ENCODE data around the gene CATSPER1. TPM values are rescaled to one million over a fixed set of nuclear protein-coding genes. Genes with fewer than 3 reads are reported as not detected.

The CATSPER1 gene
- total and polyA plus RNA-seq, 2 donors (not counting 3 experiments of a cell fraction or from before 2014, with no cell fraction given): 0.68 to 1.0 TPM

DNA sequence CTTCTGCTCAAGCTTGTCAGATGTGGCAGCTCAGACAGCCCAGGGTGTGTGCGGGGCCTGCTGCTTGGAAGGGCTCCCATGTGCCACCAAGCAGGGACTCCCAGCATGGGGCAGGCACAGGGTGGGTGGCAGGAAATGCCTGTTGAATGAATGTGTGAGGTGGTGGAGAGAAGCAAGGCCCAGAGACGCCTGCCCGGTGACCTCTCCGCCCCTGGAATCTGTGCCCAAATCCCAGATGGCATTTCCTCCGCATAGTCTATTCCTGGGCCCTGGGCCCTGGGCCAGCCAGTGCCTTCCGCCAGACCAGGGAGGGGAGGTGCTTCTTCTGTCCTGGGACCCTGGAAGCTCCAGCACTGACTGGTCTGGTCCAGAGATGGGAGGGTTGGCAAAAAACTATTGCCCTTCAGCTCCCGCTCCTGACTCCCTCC, 10.8 kb downstream of the CATSPER1 start:
- Histone ChIP-seq H3K79me2 (ENCODE audit: control insufficient read depth, insufficient read depth, low read length) (no peaks in the 10 kb centered on the region), H3K4me1 (ENCODE audit: control insufficient read depth, extremely low read depth, insufficient read depth, low read length) (peaks cover 25% of the 10 kb centered on the region), H4K20me1 (replicated peaks; ENCODE audit: control insufficient read depth, extremely low read depth, insufficient read depth, low read length) (no peaks in the 10 kb centered on the region), H3K9ac (replicated peaks; ENCODE audit: extremely low read depth, insufficient read depth, low read length) (peak overlapping the region; percentile 48), H3K4me3 (replicated peaks in 1 of 3; ENCODE audit: insufficient read depth in 1 of 3, low read depth in 1 of 3, low read length in 3 of 3) (no peak overlapping the region), H3K9me1 (replicated peaks; ENCODE audit: control insufficient read depth, extremely low read depth, insufficient read depth, low read length) (no peaks in the 10 kb centered on the region), H3K36me3 (ENCODE audit: control insufficient read depth in 2 of 2, extremely low read depth in 1 of 2, insufficient read depth in 2 of 2, low read length in 2 of 2) (no peaks in the 10 kb centered on the region), H3K27me3 (ENCODE audit: control insufficient read depth in 2 of 2, insufficient read depth in 2 of 2, low read length in 2 of 2) (peaks cover 2% of the 10 kb centered on the region in 2 experiments), H3K27ac (ENCODE audit: insufficient read depth, low read depth, low read length) (peak overlapping the region; percentile 84), H2AFZ (ENCODE audit: low read depth, low read length) (peak overlapping the region; percentile 43), H3K9me3 (replicated peaks; ENCODE audit: control insufficient read depth, insufficient read depth, low read length) (no peaks in the 10 kb centered on the region), H3K4me2 (ENCODE audit: insufficient read depth, low read length) (peak overlapping the region; percentile 19)
- FAIRE-seq (peak; percentile 97), DNase-seq (ENCODE audit: low read depth, low spot score) (peak; percentile 70)
- ChIA-PET CTCF (interaction anchor here (0.6 to 1.8 kb wide), 5 partner anchors 11 to 127 kb away, joined by 4 to 5 read pairs (median 5); partner anchors contain the start of gene FIBP), POLR2A (no interaction called here)
- TF ChIP-seq GATA2 (IDR thresholded peaks at IDR 0.05; ENCODE audit: insufficient read depth, insufficient read length, low read depth, low read length): peak; percentile 40
- TF ChIP-seq JUN (IDR thresholded peaks at IDR 0.05; ENCODE audit: borderline replicate concordance, insufficient read depth, insufficient read length, low read depth): peak; percentile 59
- TF ChIP-seq EZH2 (IDR thresholded peaks at IDR 0.05; ENCODE audit: borderline replicate concordance, low read depth, low read length, severe bottlenecking): no peak
- peak; percentile 88 for TF ChIP-seq MYC (IDR thresholded peaks at IDR 0.05; ENCODE audit: low read depth, low read length)
- TF ChIP-seq POLR2A (IDR thresholded peaks at IDR 0.05; ENCODE audit: low read depth, low read length): peak; percentile 73
- TF ChIP-seq FOS (IDR thresholded peaks at IDR 0.05; ENCODE audit: borderline replicate concordance, insufficient read depth, low read length): peak; percentile 58
- TF ChIP-seq, protein P1, sequence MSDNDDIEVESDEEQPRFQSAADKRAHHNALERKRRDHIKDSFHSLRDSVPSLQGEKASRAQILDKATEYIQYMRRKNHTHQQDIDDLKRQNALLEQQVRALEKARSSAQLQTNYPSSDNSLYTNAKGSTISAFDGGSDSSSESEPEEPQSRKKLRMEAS (IDR thresholded peaks at IDR 0.05; ENCODE audit: insufficient read depth, insufficient read length): peak; percentile 50
- peak; percentile 95 for TF ChIP-seq POLR2AphosphoS5 (IDR thresholded peaks at IDR 0.05; ENCODE audit: insufficient read depth, low read depth, low read length)
- TF ChIP-seq, protein P2, sequence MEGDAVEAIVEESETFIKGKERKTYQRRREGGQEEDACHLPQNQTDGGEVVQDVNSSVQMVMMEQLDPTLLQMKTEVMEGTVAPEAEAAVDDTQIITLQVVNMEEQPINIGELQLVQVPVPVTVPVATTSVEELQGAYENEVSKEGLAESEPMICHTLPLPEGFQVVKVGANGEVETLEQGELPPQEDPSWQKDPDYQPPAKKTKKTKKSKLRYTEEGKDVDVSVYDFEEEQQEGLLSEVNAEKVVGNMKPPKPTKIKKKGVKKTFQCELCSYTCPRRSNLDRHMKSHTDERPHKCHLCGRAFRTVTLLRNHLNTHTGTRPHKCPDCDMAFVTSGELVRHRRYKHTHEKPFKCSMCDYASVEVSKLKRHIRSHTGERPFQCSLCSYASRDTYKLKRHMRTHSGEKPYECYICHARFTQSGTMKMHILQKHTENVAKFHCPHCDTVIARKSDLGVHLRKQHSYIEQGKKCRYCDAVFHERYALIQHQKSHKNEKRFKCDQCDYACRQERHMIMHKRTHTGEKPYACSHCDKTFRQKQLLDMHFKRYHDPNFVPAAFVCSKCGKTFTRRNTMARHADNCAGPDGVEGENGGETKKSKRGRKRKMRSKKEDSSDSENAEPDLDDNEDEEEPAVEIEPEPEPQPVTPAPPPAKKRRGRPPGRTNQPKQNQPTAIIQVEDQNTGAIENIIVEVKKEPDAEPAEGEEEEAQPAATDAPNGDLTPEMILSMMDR (IDR thresholded peaks at IDR 0.05; ENCODE audit: extremely low read depth in 1 of 2, insufficient read depth in 1 of 2, low read depth in 1 of 2, low read length in 2 of 2): no peak
- BruUV-seq (replicated peaks): no TSS peak
- dilution Hi-C loops (cut with MboI; ENCODE audit: extremely low pct_ligation_motif_present, low sequenced_read_pairs): no loop called here
- intact Hi-C loops (cut with micrococcal nuclease): no loop called here

Data from endothelial cell of umbilical vein (primary cell).